Right ventricle myocardium inferior (tissue), 1 donor: ENCODE data around the gene PADI2. TPM values are rescaled to one million over a fixed set of nuclear protein-coding genes. Genes with fewer than 3 reads are reported as not detected.

Source experiments
- ATAC-seq: fragments of 200-7000 bp; cut with Tn5 transposase; one replicate; pipeline ENCODE4 v1.9.1; 2020; ENCODE audit warnings: mild to moderate bottlenecking, moderate library complexity
- DNase-seq: peaks from one replicate; pipeline ENCODE4 v3.0.0; 2021; ENCODE audit errors: missing footprints
- intact Hi-C: fragments of 100-400 bp; cut with DNase I; formaldehyde crosslinking; loops from one replicate; pipeline ENCODE4 v1.11.0; 2022
- total RNA-seq: library from RNA; stranded (reverse); fragmentation: NEBNext Ultra II Directional; extraction: Animal tissue kit (Norgen Biotek cat#: 25700); gene quantifications from one replicate; pipeline ENCODE4 v1.2.1, GENCODE V29; 2021
- donor health status: DM: no; HTN: yes; CAD: no; lungs with severe emphysema.

The PADI2 gene
- total RNA-seq, 1 donor from 2014 or later: 0.87 TPM

- intact Hi-C loops: no loop called here
- DNase-seq: no peak
- ATAC-seq: no peak
Measured at GRCh38 chr1:17097147-17097546, 22.1 kb downstream of the PADI2 start.

DNA sequence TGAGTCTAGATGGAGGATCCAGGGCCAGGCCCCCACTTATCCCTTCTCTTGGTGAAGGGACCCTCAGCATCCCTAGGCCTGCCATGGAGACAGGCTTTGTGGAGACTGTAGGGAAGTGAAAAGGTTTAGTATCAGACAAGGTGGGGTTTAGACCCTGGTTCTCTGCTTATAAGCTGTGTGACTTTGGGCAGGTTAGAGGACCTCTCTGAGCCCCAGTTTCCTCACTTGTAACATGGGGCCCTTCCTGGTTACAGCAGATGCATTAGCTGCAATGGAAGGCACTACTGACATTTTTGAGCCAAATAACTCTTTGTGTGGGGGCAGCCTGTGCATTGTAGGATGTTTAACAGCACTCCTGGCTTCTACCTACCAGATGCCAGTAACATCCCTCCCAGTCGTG is 22.7 kb downstream of the PADI2 start:
- no peak for DNase-seq
- ATAC-seq: no peak
- intact Hi-C loops: no loop called here

- ATAC-seq (no peak), DNase-seq (no peak)
- intact Hi-C loops: no loop called here
Measured at GRCh38 chr1:17095141-17095540, 24.1 kb downstream of the PADI2 start.

DNA sequence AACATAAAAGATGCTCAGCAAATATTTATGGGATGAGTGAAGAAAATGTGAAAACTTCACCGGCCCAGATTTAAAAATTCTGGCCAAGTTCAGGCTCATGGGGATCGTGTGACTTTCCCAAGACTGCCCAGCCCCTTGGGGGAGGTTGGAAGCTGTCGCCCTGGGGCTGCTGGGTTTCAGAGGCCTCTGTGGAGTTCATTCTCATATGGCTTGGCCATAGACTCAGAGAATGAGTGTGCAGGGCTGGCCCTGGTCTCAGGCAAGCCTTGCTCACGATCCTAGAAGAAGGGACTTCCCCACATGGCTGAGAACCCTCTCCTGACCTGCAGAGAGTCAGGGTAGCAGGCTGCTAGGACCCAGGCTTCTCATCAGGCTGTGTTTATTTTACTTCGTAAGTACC is 24.6 kb downstream of the PADI2 start:
- DNase-seq (no peak), ATAC-seq (peak; percentile 45)
- intact Hi-C loops: no loop called here

DNA sequence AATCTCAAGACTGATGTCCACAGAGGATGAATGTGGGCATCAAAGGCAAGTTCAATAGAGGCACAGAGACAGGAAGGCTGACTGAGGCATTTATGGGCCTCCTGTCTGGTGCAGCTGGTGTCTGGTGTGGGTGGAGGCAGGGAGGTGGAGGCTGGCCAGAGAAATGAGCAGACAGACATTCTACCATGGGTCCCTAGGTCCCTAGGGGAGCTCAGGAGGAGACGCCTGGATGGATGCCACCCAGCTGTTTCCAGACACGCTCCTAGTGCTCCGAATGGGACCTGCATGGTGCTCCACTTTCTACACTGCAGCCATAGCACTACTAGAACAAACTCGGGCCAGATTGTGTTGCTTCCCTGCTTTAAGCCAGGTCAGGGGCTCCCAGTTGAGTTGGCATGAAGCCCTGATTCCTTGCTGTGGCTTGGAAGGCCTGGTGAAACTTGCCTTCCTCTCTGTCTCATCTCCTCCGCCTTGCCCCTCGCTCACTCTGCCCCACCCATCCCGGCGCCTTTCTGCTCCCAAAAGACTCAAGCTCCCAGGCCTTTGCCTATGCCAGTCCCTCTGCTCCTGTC is 25.3 kb downstream of the PADI2 start:
- intact Hi-C loops: no loop called here
- DNase-seq: no peak

GRCh38 chr1:17091252-17091651 is 28.0 kb downstream of the PADI2 start:
- no peak for DNase-seq
- ATAC-seq: no peak
- intact Hi-C loops: no loop called here

More for the DNA sequence above, 25.3 kb downstream of the PADI2 start:
- no peak for ATAC-seq

GRCh38 chr1:17089506-17089905 is 29.7 kb downstream of the PADI2 start:
- DNase-seq (no peak), ATAC-seq (no peak)
- intact Hi-C loops: no loop called here

DNA sequence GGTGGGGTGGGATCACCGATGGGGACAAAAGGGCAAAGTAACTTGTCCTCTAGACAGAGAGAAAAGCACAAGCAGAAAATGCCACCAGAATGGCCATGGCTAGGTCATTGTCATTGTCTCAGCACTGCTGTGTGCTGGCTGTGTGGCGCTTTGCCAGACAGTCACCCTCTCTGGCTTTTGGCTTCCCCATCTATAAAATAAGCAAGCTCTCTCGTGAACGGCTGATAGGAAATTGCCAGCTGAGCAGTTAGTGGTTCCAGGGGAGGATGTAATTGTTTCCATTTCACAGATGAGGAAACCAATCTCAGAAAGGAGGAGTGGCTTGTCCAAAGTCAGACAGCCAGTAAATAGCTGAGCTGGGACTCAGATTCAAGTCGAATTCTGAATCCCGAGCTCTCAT is 32.5 kb downstream of the PADI2 start:
- ATAC-seq: no peak
- DNase-seq: no peak
- intact Hi-C loops: no loop called here

DNA sequence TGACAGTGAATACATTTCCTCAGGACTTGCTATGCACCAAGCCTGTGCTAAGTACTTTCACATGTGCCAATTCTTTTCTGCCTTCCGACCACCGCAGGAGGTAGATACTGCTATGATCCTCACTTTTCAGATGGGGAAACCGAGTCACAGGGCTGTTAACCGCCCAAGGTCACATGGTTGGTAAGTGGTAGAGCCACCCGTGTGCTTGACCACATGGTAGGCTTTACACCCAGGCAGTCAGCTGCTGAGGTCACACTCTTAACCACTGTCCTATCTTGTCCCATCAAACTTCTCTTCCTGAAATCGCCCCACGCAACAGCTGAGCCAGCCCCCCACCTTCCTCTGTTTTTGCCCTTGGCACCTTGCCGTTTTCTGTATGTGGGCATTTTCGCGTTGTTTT is 34.5 kb downstream of the PADI2 start:
- intact Hi-C loops: no loop called here
- ATAC-seq (no peak), DNase-seq (no peak)

DNA sequence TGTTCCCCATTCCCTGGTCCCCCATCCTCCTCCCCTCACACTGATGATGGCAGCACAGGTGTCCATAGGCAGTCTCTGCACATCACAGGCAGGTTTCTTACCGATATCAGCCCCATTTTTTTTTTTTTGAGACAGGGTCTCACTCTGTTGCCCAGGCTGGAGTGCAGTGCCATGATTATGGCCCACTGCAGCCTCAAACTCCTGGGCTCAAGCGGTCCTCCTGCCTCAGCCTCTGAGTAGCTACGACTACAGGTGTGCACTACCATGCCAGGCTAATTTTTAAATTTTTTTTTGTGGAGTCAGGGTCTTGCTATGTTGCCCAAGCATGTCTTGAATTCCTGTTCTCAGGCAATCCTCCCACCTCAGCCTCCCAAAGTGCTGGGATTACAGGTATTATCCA is 36.5 kb downstream of the PADI2 start:
- DNase-seq (no peak), ATAC-seq (no peak)
- intact Hi-C loops: no loop called here

DNA sequence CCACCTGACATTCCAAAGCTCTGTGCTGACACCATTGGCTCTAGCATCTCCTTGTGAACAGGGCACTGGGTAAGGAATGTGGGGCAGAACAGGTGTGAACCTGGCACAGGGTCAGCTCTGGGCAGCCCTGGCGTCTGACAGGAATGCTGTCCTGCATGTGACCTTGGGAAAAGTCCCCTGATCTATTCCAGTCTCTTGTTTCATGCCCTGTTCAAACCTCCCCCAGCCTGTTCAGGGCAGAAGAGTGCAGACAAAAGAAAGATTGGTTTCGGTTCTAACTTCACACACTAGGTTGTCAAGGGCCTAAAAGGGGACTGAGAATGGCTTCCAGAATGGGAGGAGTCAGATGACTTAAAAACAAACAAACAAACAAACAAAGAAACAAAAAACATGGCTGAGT is 37.8 kb downstream of the PADI2 start:
- ATAC-seq (no peak), DNase-seq (no peak)
- intact Hi-C loops: no loop called here

GRCh38 chr1:17080880-17081279 is 38.4 kb downstream of the PADI2 start:
- DNase-seq (no peak), ATAC-seq (no peak)
- intact Hi-C loops: no loop called here

DNA sequence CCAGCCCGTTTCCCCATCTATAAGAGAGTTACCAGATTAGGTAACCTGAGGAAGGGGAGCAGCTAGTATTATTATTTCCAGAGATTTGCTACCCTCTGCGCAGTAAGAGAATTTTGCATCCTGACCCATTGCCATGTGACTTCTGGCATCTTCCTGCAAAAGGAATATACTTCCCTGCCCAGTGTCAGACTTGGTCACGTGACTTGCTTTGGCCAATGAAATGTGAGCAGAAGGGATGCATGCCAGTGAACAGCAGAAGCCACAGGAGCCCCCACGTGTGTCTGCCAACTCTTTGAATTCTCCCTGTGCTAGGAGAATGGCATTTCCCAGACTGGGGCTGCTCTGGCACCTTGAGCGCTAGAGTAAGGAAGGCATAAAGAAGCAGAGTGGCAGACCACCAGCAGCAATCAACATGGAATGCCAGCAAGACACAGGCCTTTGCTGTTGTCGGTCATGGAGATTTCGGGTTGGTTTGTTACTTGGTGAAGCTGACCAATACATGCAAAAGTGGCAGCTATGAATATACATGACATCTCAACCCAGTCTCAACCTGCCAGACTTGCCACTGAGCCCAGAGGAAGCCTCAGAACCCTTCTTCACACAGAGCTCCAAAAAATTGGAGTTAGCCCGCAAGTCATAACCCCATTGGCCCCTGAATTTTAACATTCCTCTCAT is 39.0 kb downstream of the PADI2 start:
- no peak for ATAC-seq

GRCh38 chr1:17078991-17079868 is 40.0 kb downstream of the PADI2 start:
- no peak for DNase-seq
- no peak for ATAC-seq
- intact Hi-C loops: no loop called here

More for the DNA sequence above, 39.0 kb downstream of the PADI2 start:
- intact Hi-C loops: no loop called here
- no peak for DNase-seq

DNA sequence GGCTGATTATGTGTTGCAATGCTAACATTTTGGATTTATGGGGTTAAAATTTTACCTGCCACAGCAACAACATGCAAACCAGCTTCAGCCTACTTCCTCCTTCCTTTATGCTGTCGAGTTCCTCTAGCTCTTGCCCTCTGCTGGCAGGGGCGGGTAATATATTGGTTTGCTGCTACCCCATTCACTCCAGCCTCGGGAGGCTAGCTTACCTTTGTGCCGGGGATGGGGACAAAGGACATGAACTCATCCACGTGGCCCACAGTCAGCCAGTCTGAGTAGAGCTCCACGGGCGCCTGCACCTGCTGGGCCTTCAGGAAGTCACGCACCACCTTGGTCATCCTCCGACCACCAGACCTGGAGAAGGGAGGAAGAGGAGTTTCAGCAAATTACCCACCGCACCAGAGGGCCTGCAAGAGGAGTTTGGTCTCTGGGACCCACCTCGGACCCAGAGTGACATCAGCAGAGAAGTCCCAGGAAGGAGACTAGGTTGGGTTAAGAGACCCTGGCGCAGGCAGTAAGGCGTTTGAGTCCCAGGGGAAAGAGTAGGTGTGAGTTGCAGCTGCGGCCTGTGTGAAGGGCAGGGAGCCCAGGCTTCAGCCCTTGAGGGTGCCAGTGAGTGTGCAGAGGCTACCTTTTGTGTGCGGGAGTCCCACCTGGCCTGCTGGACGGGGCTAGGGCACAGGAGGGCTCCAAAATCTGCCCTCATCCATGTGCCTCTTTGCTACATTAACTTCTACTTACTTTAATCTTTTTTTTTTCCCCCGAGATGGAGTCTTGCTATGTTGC is 43.6 kb downstream of the PADI2 start:
- ATAC-seq (no peak), DNase-seq (no peak)
- intact Hi-C loops: no loop called here

DNA sequence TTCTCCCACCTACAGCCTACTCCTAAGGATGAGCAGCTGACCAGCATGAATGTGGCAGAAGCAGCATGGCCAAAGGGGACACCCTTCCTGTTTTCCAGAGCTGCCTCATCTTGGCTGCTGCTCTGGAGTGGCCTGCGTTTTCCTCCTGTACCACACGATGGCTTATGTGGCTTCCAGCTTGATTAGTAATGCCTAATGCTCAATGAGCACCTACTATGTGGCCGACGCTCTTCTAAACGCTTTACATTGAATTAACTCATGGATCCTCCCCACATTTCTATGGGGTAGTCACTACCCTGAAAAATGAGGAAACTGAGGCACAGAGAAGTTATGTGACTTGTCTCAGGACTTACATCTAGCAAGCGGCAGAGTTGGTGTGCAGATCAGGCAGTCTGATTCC is 47.5 kb downstream of the PADI2 start:
- ATAC-seq (no peak), DNase-seq (no peak)
- intact Hi-C loops: no loop called here

- ATAC-seq: no peak
- intact Hi-C loops: no loop called here
- DNase-seq: no peak
Measured at GRCh38 chr1:17070163-17070525, 49.1 kb downstream of the PADI2 start.

DNA sequence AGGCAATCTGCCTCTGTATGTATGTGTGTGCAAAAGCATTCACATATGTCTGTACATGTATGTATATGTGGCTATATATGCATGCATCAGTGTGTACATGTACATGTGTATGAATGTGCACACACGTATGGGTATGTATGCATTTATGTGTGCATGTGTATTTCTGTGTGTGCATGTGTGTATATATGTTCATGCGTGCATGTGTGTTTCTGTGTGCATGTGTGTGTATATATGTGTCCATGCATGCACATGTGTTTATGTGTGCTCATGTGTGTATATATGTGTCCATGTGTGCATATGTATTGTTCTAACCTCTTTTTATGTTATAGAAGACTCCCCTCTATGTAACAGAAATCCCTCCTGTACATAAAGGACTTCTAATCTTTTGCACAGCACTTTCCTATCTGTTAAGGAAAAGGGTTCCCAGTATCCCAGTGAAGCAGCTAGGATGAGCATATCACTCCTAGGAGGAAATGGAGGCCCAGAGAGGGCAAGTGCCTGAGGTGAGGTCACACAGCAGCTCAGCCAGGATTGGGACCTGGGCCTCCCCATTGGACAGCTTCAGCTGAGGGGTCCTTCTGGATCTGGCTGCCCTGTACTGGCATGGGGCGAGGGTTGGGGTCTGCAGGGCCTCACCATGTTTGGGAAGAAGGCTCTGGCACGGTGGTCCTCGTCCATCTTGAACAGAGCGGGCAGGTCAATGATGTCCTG is 49.6 kb downstream of the PADI2 start:
- intact Hi-C loops: loop anchor here (10.0 kb wide), 1 partner anchor 265 kb away; no protein-coding TSS in a partner anchor
- DNase-seq (no peak), ATAC-seq (no peak)

DNA sequence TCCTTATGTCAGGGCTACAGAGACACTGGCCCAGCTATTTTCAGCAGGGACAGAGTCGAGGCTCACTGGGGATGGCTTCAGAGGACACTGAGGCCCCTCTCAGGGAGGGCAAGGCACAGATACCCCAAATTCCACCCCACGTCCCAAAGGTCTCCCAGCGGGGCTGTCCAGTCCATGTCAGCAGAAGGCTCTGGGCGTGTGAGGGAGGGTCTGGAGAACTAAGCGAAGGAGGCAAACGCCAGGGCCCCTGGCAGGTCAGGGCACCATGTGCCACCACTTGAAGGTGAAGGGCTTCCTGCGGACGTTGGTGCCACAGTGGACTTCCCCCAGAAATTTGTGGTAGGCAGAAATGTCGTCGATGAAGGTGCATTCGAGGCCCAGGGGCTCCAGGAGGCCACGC is 50.5 kb downstream of the PADI2 start:
- intact Hi-C loops: loop anchor here (10.0 kb wide), 1 partner anchor 266 kb away; no protein-coding TSS in a partner anchor
- ATAC-seq (no peak), DNase-seq (no peak)
